HFF-Myc (cell line): ENCODE results near the gene SLCO1B1.
"Not testable (repeated sequence)": the region's sequence is repeated elsewhere in the genome, so short reads cannot be mapped to it uniquely, and the experiment has no call there.

Experiments used
- DNase-seq: peaks from one replicate; pipeline ENCODE4 v3.0.0-alpha.2; 2011; ENCODE audit warnings: low read depth; ENCODE audit errors: extremely low read depth
- H3K4me3 ChIP-seq: replicated peaks from 2 replicates; pipeline ENCODE4 v1.5.1; 2011; ENCODE audit warnings: low read depth, mild to moderate bottlenecking, control low read depth, low read length
- TF ChIP-seq, protein P1 (sequence below): IDR thresholded peaks from 2 replicates; pipeline ENCODE4 v1.5.1; 2012; ENCODE audit warnings: mild to moderate bottlenecking, low read depth, low read length, control low read depth; ENCODE audit errors: missing control alignments

Gene SLCO1B1

DNA sequence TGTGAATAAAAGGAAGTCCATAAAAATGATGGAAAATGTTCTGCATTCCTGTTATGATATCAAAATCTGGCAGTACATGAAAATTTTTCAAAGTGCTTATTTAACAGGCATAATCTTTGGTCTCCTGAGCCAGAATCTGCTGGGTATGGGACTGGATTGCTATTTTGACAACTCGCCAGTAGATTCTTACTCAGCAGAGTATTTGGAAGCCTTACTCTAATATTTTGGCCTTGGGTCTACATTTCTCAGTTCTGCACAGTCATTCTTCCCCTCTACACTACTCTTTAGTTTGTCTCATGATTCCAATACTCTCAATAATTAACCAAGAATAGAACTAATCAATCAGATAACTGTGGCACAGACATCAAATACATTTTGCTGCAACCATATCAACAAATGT, 1.1 kb upstream of the SLCO1B1 start:
- TF ChIP-seq, protein P1, sequence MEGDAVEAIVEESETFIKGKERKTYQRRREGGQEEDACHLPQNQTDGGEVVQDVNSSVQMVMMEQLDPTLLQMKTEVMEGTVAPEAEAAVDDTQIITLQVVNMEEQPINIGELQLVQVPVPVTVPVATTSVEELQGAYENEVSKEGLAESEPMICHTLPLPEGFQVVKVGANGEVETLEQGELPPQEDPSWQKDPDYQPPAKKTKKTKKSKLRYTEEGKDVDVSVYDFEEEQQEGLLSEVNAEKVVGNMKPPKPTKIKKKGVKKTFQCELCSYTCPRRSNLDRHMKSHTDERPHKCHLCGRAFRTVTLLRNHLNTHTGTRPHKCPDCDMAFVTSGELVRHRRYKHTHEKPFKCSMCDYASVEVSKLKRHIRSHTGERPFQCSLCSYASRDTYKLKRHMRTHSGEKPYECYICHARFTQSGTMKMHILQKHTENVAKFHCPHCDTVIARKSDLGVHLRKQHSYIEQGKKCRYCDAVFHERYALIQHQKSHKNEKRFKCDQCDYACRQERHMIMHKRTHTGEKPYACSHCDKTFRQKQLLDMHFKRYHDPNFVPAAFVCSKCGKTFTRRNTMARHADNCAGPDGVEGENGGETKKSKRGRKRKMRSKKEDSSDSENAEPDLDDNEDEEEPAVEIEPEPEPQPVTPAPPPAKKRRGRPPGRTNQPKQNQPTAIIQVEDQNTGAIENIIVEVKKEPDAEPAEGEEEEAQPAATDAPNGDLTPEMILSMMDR: no peak
- DNase-seq: no peak
- no peak overlapping the region for H3K4me3 ChIP-seq

DNA sequence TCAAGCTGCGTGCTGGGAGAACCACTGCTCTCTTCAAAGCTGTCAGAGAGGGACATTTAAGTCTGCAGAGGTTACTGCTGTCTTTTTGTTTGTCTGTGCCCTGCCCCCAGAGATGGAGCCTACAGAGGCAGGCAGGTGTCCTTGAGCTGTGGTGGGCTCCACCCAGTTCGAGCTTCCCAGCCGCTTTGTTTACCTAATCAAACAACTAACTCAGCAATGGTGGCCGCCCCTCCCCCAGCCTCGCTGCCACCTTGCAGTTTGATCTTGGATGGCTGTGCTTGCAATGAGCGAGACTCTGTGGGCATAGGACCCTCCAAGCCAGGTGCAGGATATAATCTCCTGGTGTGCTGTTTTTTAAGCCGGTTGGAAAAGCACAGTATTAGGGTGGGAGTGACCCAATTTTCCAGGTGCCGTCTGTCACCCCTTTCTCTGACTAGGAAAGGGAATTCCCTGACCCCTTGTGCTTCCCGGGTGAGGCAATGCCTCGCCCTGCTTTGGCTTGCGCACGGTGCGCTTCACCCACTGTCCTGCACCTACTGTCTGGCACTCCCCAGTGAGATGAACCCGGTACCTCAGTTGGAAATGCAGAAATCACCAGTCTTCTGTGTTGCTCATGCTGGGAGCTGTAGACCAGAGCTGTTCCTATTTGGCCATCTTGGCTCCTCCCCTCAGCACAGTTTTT, 6.5 kb downstream of the SLCO1B1 start:
- not testable (repeated sequence) for H3K4me3 ChIP-seq, DNase-seq

DNA sequence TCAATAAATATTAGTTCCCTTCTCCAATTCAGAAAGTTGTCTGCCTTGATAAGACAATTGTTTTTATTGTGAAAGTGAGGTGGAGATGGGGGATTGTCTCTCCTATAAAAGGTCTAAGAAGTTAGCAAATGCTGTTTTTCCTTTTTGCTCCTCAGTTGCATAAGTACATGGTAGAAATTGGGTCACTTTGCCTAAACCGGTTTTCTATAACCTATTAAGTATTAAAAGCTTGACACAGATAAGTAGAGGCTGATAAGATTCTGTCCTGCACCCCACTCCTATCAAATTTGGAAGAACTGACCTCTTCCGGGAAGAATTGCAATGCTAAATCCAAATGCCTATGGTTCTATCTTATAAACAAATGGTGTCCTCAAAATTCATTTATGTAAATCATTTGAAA, 7.0 kb downstream of the SLCO1B1 start:
- TF ChIP-seq, protein P1: no peak
- no peak overlapping the region for H3K4me3 ChIP-seq
- DNase-seq: no peak

- H3K4me3 ChIP-seq: no peak overlapping the region
- TF ChIP-seq, protein P1: no peak
- no peak for DNase-seq
Measured at GRCh38 chr12:21144309-21144708, 13.3 kb downstream of the SLCO1B1 start.

DNA sequence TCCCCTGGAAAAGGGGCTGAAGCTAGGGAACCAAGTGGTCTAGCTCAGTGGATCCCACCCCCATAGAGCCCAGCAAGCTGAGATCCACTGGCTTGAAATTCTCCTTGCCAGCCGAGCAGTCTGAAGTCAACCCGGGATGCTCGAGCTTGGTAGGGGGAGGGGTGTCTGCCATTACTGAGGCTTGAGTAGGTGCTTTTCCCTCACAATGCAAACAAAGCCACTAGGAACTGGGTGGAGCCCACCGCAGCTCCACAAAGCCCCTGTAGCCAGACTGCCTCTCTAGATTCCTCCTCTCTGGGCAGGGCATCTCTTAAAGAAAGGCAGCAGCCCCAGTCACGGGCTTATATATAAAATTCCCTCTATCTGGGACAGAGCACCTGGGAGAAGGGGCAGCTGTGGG, 18.9 kb downstream of the SLCO1B1 start:
- not testable (repeated sequence) for H3K4me3 ChIP-seq, DNase-seq

DNA sequence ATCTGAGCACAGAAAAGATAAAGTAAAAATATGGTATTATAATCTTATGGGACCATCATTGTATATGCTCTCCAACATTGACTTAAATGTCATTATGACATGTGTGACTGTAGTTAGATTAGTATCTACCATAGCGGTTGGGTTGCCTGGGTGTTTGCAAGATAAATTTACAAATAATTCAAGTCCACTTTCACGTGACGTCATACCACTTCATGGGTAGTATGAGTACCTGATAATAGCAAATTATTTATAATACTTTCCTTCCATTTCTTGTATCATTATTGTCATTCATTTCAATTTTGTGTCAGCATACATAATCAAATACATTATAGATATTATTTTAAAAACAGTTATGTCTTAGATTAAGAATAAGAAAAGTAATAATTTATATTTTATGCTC, 20.2 kb downstream of the SLCO1B1 start:
- no peak for DNase-seq
- no peak overlapping the region for H3K4me3 ChIP-seq
- TF ChIP-seq, protein P1: no peak

DNA sequence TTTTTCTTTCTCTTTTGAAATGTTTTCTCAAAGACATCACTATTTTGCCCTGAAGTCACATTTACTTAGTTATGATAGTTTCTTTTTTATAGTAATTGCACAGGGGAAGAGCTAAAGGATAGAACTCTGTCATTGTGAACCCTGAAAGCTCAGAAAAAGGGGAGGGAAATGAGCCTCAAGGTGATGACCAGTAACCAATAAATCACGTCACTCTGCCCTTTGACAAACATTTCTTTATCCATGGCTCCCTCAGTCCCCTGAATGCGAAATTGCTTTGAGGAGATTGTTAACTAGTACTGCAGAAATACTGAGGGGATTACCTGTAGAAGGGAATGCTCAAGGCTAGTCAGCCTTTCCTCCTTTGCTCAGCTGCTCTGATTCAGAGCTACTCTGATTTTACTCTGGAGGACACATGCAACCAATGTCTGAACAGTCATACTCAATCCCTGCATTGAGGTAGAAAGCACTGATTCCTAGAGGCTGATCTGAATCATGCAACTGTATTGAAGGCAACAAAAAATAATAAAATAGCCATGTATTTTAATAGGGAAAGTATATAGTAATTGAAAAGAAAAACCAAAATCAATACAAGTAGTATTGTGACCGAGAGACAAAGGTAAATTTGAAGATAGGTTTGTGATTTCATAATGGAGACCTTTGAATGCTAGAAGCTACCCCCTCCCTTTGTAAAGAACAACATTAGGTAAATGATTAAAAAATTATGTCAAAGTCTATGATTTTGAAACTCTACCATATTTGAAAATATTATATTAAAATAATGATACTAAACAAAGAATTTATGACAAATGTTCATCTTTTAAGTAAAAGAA, 24.7 kb downstream of the SLCO1B1 start:
- no peak for DNase-seq
- H3K4me3 ChIP-seq: no peak overlapping the region
- TF ChIP-seq, protein P1: no peak
